Measurements from ENCODE around the gene MYO3B. TPM values are rescaled to one million over a fixed set of nuclear protein-coding genes. Genes with fewer than 3 reads are reported as not detected.

Gene MYO3B
- total RNA-seq, 1 experiment from 2014 or later: 0.09 TPM

GRCh38 chr2:170170281-170171040, 7.5 kb upstream of the MYO3B start:
- CTCF ChIA-PET: no interaction called here
- POLR2A ChIA-PET: no interaction called here
- Histone ChIP-seq H3K4me1 (no peaks in the 10 kb centered on the region), H3K36me3 (ENCODE audit: control insufficient read depth, insufficient read depth, low read length) (no peaks in the 10 kb centered on the region), H3K9me3 (no peaks in the 10 kb centered on the region), H3K27me3 (replicated peaks; ENCODE audit: control insufficient read depth, insufficient read depth, low read length) (no peaks in the 10 kb centered on the region), H3K4me3 (ENCODE audit: low read depth, low read length) (no peak overlapping the region)
- TF ChIP-seq CTCF (IDR thresholded peaks at IDR 0.05; ENCODE audit: insufficient read depth in 1 of 2, low read depth in 1 of 2, low read length in 1 of 2, severe bottlenecking in 1 of 2, unreplicated experiment in 1 of 2): no peak
- H3K36me3 Mint-ChIP-seq (ENCODE audit: insufficient read depth, unreplicated experiment): no peaks in the 10 kb centered on the region
- DNase-seq: no peak
- H3K27ac Mint-ChIP-seq (ENCODE audit: unreplicated experiment): no peak overlapping the region
- no peaks in the 10 kb centered on the region for H3K27me3 Mint-ChIP-seq (ENCODE audit: insufficient read depth, unreplicated experiment)
- H3K9me3 Mint-ChIP-seq (ENCODE audit: unreplicated experiment): no peaks in the 10 kb centered on the region
- intact Hi-C loops (cut with micrococcal nuclease; ENCODE audit: unreplicated experiment): no loop called here
- H3K4me1 Mint-ChIP-seq (ENCODE audit: low read depth, unreplicated experiment): no peaks in the 10 kb centered on the region
- no peak overlapping the region for H3K4me3 Mint-ChIP-seq (ENCODE audit: unreplicated experiment)
- no TSS peak for BruUV-seq (replicated peaks)

- Histone ChIP-seq H3K9me3 (no peaks in the 10 kb centered on the region), H3K4me1 (no peaks in the 10 kb centered on the region), H3K36me3 (ENCODE audit: control insufficient read depth, insufficient read depth, low read length) (no peaks in the 10 kb centered on the region), H3K27me3 (replicated peaks; ENCODE audit: control insufficient read depth, insufficient read depth, low read length) (no peaks in the 10 kb centered on the region), H3K4me3 (ENCODE audit: low read depth, low read length) (no peak overlapping the region)
- no peak overlapping the region for H3K27ac Mint-ChIP-seq (ENCODE audit: unreplicated experiment)
- BruUV-seq (replicated peaks): no TSS peak
- CTCF ChIA-PET: no interaction called here
- no peaks in the 10 kb centered on the region for H3K36me3 Mint-ChIP-seq (ENCODE audit: insufficient read depth, unreplicated experiment)
- no peak for DNase-seq
- no peaks in the 10 kb centered on the region for H3K4me1 Mint-ChIP-seq (ENCODE audit: low read depth, unreplicated experiment)
- no peaks in the 10 kb centered on the region for H3K9me3 Mint-ChIP-seq (ENCODE audit: unreplicated experiment)
- TF ChIP-seq CTCF (IDR thresholded peaks at IDR 0.05; ENCODE audit: insufficient read depth in 1 of 2, low read depth in 1 of 2, low read length in 1 of 2, severe bottlenecking in 1 of 2, unreplicated experiment in 1 of 2): no peak
- POLR2A ChIA-PET: no interaction called here
- H3K27me3 Mint-ChIP-seq (ENCODE audit: insufficient read depth, unreplicated experiment): no peaks in the 10 kb centered on the region
- H3K4me3 Mint-ChIP-seq (ENCODE audit: unreplicated experiment): no peak overlapping the region
- intact Hi-C loops (cut with micrococcal nuclease; ENCODE audit: unreplicated experiment): no loop called here
Measured at GRCh38 chr2:170176212-170176611, 1.7 kb upstream of the MYO3B start.

- intact Hi-C loops (cut with micrococcal nuclease; ENCODE audit: unreplicated experiment): no loop called here
- H3K4me1 ChIP-seq: no peaks in the 10 kb centered on the region
- H3K4me3 ChIP-seq (ENCODE audit: low read depth, low read length): no peak overlapping the region
- no peaks in the 10 kb centered on the region for H3K36me3 ChIP-seq (ENCODE audit: control insufficient read depth, insufficient read depth, low read length)
- Mint-ChIP-seq H3K9me3 (ENCODE audit: unreplicated experiment) (peaks cover 6% of the 10 kb centered on the region), H3K27me3 (ENCODE audit: insufficient read depth, unreplicated experiment) (no peaks in the 10 kb centered on the region), H3K4me1 (ENCODE audit: low read depth, unreplicated experiment) (no peaks in the 10 kb centered on the region), H3K27ac (ENCODE audit: unreplicated experiment) (no peak overlapping the region), H3K36me3 (ENCODE audit: insufficient read depth, unreplicated experiment) (no peaks in the 10 kb centered on the region), H3K4me3 (ENCODE audit: unreplicated experiment) (no peak overlapping the region)
- no peak for DNase-seq
- BruUV-seq (replicated peaks): no TSS peak
- CTCF ChIA-PET: no interaction called here
- no peak for TF ChIP-seq CTCF (IDR thresholded peaks at IDR 0.05; ENCODE audit: insufficient read depth in 1 of 2, low read depth in 1 of 2, low read length in 1 of 2, severe bottlenecking in 1 of 2, unreplicated experiment in 1 of 2)
- no peaks in the 10 kb centered on the region for H3K9me3 ChIP-seq
- POLR2A ChIA-PET: no interaction called here
- H3K27me3 ChIP-seq (replicated peaks; ENCODE audit: control insufficient read depth, insufficient read depth, low read length): no peaks in the 10 kb centered on the region
Measured at GRCh38 chr2:170180031-170180566, 2.2 kb downstream of the MYO3B start.

Data from Caco-2 (cell line).